Measurements from ENCODE around the gene FZR1. TPM values are rescaled to one million over a fixed set of nuclear protein-coding genes. Genes with fewer than 3 reads are reported as not detected.

Gene FZR1
- total RNA-seq, 4 donors from 2014 or later: 45.1 to 51.1 (median 47.9) TPM

DNA sequence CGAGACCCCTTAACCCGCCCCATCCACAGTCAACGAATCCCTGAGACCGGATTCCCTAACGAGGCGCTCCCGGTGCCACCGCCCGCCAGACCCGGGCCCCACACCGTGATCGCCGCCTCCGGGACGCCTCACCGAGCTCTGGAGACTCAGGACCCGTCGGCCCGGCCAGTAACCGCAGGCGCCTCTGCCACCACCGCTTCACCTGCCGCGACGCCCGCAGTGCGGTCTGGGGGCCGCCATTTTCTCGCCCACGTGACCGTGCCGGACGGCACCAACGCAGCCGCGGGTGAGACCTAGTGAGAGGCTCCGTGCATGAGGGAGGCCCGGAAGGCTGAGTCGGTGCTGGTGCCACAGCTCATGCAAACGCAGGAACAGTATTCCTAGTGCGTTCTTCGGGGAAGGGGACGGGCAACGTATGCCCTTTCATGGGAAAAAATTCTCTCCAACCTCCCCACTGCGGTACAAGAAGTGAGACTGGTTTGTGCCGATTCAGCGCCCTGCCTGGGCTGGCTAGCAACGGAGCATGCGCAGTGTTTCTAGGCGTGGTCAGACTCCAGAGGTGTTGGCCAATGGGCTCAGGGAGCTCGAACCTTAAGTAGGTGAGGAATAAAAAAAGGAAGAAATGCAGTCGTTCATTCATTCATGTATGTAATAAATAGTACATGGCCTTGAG, 5.5 kb upstream of the FZR1 start, which contains the start of gene DOHH:
Gene DOHH, minus strand, starts transcription at position 246 of the 673 bp plus-strand sequence. CDS start 3,860 bp downstream, outside the sequence.
- no peaks in the 10 kb centered on the region for H3K27me3 ChIP-seq
- WGBS: under 1% methylated on average over 34 of the region's 52 CpGs
- peaks cover 25% of the 10 kb centered on the region for H3K4me1 ChIP-seq
- peak within 1 kb of the TSS; percentile 90 for H3K27ac ChIP-seq
- peaks cover 12% of the 10 kb centered on the region for H3K36me3 ChIP-seq
- DNase-seq (ENCODE audit: low spot score in 2 of 2): peak; percentile 96
- TF ChIP-seq POLR2AphosphoS5 (IDR thresholded peaks at IDR 0.05) (peak; percentile 7 to 97 (median 97)), POLR2A (IDR thresholded peaks at IDR 0.05) (peak in 1 of 2 donors; percentile 18), EP300 (IDR thresholded peaks at IDR 0.05) (peak; percentile 26)
- TF ChIP-seq, protein P1, sequence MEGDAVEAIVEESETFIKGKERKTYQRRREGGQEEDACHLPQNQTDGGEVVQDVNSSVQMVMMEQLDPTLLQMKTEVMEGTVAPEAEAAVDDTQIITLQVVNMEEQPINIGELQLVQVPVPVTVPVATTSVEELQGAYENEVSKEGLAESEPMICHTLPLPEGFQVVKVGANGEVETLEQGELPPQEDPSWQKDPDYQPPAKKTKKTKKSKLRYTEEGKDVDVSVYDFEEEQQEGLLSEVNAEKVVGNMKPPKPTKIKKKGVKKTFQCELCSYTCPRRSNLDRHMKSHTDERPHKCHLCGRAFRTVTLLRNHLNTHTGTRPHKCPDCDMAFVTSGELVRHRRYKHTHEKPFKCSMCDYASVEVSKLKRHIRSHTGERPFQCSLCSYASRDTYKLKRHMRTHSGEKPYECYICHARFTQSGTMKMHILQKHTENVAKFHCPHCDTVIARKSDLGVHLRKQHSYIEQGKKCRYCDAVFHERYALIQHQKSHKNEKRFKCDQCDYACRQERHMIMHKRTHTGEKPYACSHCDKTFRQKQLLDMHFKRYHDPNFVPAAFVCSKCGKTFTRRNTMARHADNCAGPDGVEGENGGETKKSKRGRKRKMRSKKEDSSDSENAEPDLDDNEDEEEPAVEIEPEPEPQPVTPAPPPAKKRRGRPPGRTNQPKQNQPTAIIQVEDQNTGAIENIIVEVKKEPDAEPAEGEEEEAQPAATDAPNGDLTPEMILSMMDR (IDR thresholded peaks at IDR 0.05): no peak
- peak within 1 kb of the TSS; percentile 75 for H3K4me3 ChIP-seq
- H3K9me3 ChIP-seq: no peaks in the 10 kb centered on the region

DNA sequence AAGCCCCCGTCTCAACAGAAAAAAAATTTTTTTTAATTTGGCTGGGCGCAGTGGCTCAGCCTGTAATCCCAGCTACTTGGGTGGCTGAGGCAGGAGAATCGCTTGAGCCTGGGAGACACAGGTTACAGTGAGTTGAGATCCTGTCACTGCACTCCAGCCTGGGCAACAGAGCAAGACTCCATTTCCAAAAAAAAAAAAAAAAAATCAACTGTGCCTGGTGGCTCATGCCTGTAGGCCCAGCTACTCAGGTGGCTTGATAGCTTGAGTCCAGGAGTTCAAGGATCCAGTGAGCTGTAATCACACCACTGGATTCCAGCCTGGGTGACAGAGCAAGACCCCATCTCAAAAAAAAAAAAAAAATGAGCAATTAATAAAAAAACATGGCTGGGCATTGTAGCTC, 4.3 kb upstream of the FZR1 start:
- Histone ChIP-seq H3K36me3 (peaks cover under 1% of the 10 kb centered on the region), H3K4me3 (no peak overlapping the region), H3K9me3 (no peaks in the 10 kb centered on the region), H3K4me1 (peaks cover 28% of the 10 kb centered on the region), H3K27ac (no peak overlapping the region), H3K27me3 (no peaks in the 10 kb centered on the region)
- WGBS: 83% methylated on average over 3 of the region's 3 CpGs
- TF ChIP-seq POLR2AphosphoS5 (IDR thresholded peaks at IDR 0.05): no peak
- no peak for TF ChIP-seq POLR2A (IDR thresholded peaks at IDR 0.05)
- TF ChIP-seq EP300 (IDR thresholded peaks at IDR 0.05): no peak
- TF ChIP-seq, protein P1 (IDR thresholded peaks at IDR 0.05): no peak
- no peak for DNase-seq (ENCODE audit: low spot score in 2 of 2)

DNA sequence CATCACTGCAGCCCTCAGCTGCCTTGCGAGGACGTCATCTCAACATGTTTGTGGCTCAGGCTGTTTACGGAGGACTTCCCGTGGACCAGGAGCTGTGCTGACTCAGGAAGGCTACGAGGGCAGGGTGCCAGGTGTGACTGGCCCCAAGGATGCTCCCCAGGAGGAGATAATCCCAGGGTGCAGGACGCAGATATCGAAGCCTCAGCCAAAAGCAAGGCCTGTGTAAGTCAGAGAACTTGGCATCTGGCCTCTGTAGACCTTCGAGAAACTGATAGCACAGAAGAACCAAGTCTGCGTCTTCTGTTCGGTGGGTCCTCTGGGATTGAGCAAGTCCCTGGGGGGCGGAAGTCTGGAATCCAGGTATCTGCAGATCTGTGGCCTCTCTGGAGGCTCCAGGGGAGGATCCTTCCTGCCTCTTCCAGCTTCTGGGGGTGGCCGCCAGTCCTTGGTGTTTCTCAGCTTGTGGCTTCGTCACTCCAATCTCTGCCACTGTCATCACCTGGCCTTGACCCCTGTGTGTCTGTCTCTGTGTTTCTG, 3.0 kb upstream of the FZR1 start:
- Histone ChIP-seq H3K36me3 (no peaks in the 10 kb centered on the region), H3K4me3 (no peak overlapping the region), H3K27me3 (no peaks in the 10 kb centered on the region), H3K4me1 (peaks cover 34% of the 10 kb centered on the region), H3K27ac (no peak overlapping the region), H3K9me3 (no peaks in the 10 kb centered on the region)
- no peak for DNase-seq (ENCODE audit: low spot score in 2 of 2)
- no peak for TF ChIP-seq POLR2A (IDR thresholded peaks at IDR 0.05)
- TF ChIP-seq, protein P1 (IDR thresholded peaks at IDR 0.05): no peak
- 94% methylated on average over 12 of the region's 13 CpGs for WGBS

DNA sequence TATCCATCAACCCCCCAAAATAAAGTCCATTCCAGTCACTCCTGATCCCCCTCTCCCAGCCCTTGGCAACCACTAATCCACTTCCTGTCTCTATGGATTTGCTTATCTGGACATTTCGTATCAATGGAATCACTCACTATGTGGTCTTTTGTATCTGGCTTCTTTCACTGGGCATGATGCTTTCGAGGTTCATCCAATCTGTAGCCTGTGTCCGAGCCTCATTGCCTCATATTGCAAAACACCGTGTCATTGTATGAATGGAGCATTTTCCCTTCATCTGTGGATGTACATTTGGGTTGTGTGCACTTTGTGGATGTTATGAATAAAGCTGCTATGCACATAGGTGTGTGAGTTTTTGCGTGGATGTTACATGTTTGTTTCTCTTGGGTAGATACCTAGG, 1.4 kb upstream of the FZR1 start:
- Histone ChIP-seq H3K36me3 (peaks cover 11% of the 10 kb centered on the region), H3K27me3 (no peaks in the 10 kb centered on the region), H3K27ac (peak overlapping the region; percentile 91), H3K9me3 (no peaks in the 10 kb centered on the region), H3K4me3 (no peak overlapping the region), H3K4me1 (peaks cover 36% of the 10 kb centered on the region)
- WGBS: 77% methylated on average over 5 of the region's 5 CpGs
- TF ChIP-seq, protein P1 (IDR thresholded peaks at IDR 0.05): no peak
- DNase-seq (ENCODE audit: low spot score in 2 of 2): no peak

DNA sequence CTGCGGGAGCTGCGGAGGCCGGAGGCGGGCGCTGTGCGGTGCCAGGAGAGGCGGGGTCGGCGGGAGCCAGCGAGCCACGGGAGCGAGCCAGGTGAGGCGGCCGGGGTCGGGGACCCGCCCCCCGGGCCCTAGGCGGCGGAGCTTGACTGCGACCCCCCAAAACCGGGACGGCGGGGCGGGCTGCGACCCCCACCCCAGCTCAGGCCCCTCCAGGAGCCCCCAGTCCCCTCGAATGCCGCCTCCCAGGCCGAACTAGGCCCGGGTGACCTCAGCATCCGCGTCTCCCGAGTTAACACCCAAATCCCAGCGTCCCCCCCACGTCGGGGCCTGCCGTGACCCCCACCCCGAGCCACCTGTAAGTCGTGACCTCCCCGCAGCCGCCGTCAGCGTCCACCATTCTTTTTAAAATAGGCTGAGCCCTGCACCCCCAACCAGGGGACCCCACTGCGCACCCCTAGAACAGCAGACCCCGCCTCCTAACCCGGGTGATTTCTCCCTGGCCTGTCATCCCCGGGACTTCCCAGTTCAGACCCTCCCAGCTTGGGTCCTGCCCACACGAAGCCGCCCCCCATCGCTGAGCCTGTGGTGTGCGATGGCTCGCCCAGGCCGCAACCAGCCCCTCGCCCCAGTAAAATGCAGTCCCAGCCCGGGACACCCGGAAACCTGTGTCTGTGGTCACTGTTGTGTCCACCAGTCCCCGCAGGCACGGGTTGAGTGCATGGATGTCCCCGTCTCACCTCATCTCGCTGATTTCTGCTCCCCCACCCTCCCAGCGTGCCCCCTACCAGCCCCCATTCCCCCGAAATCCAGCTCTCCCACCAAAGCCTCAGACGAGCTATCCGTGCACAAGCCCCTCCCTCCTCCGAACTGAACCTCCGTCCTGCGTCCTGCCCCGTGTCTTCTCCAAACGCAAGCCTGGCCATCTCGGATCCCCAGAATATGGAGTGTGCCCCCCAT, 551 bp downstream of the FZR1 start:
- H3K27me3 ChIP-seq: no peaks in the 10 kb centered on the region
- DNase-seq (ENCODE audit: low spot score in 2 of 2): peak in 1 of 2 donors; percentile 84
- H3K27ac ChIP-seq: peak overlapping the region; percentile 91
- H3K4me3 ChIP-seq: peak overlapping the region; percentile 98
- H3K4me1 ChIP-seq: peaks cover 39% of the 10 kb centered on the region
- H3K36me3 ChIP-seq: peaks cover 28% of the 10 kb centered on the region
- no peak for TF ChIP-seq POLR2AphosphoS5 (IDR thresholded peaks at IDR 0.05)
- TF ChIP-seq, protein P1 (IDR thresholded peaks at IDR 0.05): no peak
- TF ChIP-seq POLR2A (IDR thresholded peaks at IDR 0.05): no peak
- no peak for TF ChIP-seq EP300 (IDR thresholded peaks at IDR 0.05)
- 1% methylated on average over 42 of the region's 69 CpGs for whole genome bisulfite sequencing
- no peaks in the 10 kb centered on the region for H3K9me3 ChIP-seq

Data from suprapubic skin (tissue), 4 donors.